ENCODE data around the gene EIF2D. TPM values are rescaled to one million over a fixed set of nuclear protein-coding genes. Genes with fewer than 3 reads are reported as not detected.

Gene EIF2D
- total and polyA plus RNA-seq, 2 of the 13 experiments (the other 11 are each of a cell fraction or from before 2014, with no cell fraction given), result 45.1 to 64.9 TPM

- TF ChIP-seq GABPB1 (CRISPR knock-in tag; IDR thresholded peaks at IDR 0.05) (no peak), ZNF234 (CRISPR knock-in tag; conservative IDR thresholded peaks at IDR 0.05) (no peak), SCMH1 (CRISPR knock-in tag; IDR thresholded peaks at IDR 0.05; ENCODE audit: borderline replicate concordance) (no peak), NONO (IDR thresholded peaks at IDR 0.05) (no peak), NONO (CRISPR knock-in tag; conservative IDR thresholded peaks at IDR 0.05) (no peak), ZNF607 (CRISPR knock-in tag; IDR thresholded peaks at IDR 0.05; ENCODE audit: borderline replicate concordance) (no peak), ZNF460 (CRISPR knock-in tag; IDR thresholded peaks at IDR 0.05; ENCODE audit: borderline replicate concordance) (no peak), HNRNPK (IDR thresholded peaks at IDR 0.05; ENCODE audit: low read depth, low read length, poor library complexity, severe bottlenecking) (no peak), ISL2 (CRISPR knock-in tag; IDR thresholded peaks at IDR 0.05) (no peak), JUND (CRISPR knock-in tag; IDR thresholded peaks at IDR 0.05) (no peak), SNRNP70 (IDR thresholded peaks at IDR 0.05; ENCODE audit: low read depth, low read length) (no peak), ZNF329 (CRISPR knock-in tag; IDR thresholded peaks at IDR 0.05; ENCODE audit: low read depth) (no peak), ZNF749 (CRISPR knock-in tag; IDR thresholded peaks at IDR 0.05; ENCODE audit: borderline replicate concordance) (no peak), BCLAF1 (IDR thresholded peaks at IDR 0.05) (no peak)
These were observed 52.1 kb downstream of the EIF2D start (continued) for GRCh38 chr1:206560007-206560716.
